Neural cell (in vitro differentiated cells): ENCODE results near the gene COX17. TPM values are rescaled to one million over a fixed set of nuclear protein-coding genes. Genes with fewer than 3 reads are reported as not detected.

Experiments
- H2AFZ ChIP-seq: fragments of 200-600, 300-800 bp; sonication (generic), shearing (Covaris generic); 2 replicates; pipeline ENCODE4 v1.6.0; 2014; ENCODE audit warnings: low read depth, mild to moderate bottlenecking, antibody characterized with exemption, low read length, moderate library complexity
- H3F3A ChIP-seq: fragments of 200-600 bp; shearing (Covaris generic); 2 replicates; pipeline ENCODE4 v1.6.1; 2016; ENCODE audit warnings: mild to moderate bottlenecking, moderate library complexity, mixed read lengths, antibody characterized with exemption, low read length; ENCODE audit not compliant: insufficient read depth, poor library complexity, severe bottlenecking
- H3K27ac ChIP-seq: fragments of 200-600, 300-800 bp; sonication (generic), shearing (Covaris generic); 2 replicates; pipeline ENCODE4 v1.5.1; 2014; ENCODE audit warnings: mild to moderate bottlenecking, low read length, moderate library complexity
- H3K27me3 ChIP-seq: fragments of 300-800, 200-600 bp; sonication (generic), shearing (Covaris generic); 2 replicates; pipeline ENCODE4 v1.6.0; 2014; ENCODE audit warnings: mild to moderate bottlenecking, low read depth, low read length, moderate library complexity; ENCODE audit not compliant: insufficient read depth
- H3K36me3 ChIP-seq: fragments of 300-800, 200-600 bp; sonication (generic), shearing (Covaris generic); 2 replicates; pipeline ENCODE4 v1.5.1; 2014; ENCODE audit warnings: mild to moderate bottlenecking, antibody characterized with exemption, low read length, moderate library complexity; ENCODE audit not compliant: insufficient read depth
- H3K4me2 ChIP-seq: fragments of 300-800, 200-600 bp; sonication (generic), shearing (Covaris generic); 2 replicates; pipeline ENCODE4 v1.6.0; 2014; ENCODE audit warnings: mild to moderate bottlenecking, low read length
- H3K4me3 ChIP-seq: fragments of 300-800, 200-600 bp; sonication (generic), shearing (Covaris generic); 2 replicates; pipeline ENCODE4 v1.5.1; 2014; ENCODE audit warnings: mild to moderate bottlenecking, low read length, moderate library complexity
- H3K79me2 ChIP-seq: fragments of 200-600 bp; shearing (Covaris generic); replicated peaks from 2 replicates; pipeline ENCODE4 v1.6.0; 2014; ENCODE audit warnings: mild to moderate bottlenecking, low read length, moderate library complexity; ENCODE audit not compliant: insufficient read depth
- H3K9ac ChIP-seq: fragments of 300-800, 200-600 bp; sonication (generic), shearing (Covaris generic); 2 replicates; pipeline ENCODE4 v1.6.1; 2016; ENCODE audit warnings: mild to moderate bottlenecking, low read length, mixed read lengths
- H3K9me2 ChIP-seq: fragments of 200-600 bp; shearing (Covaris generic); 2 replicates; pipeline ENCODE4 v1.6.1; 2016; ENCODE audit warnings: mild to moderate bottlenecking, low read length, mixed read lengths; ENCODE audit not compliant: insufficient read depth
- H3K9me3 ChIP-seq: fragments of 200-600, 300-800 bp; sonication (generic), shearing (Covaris generic); 2 replicates; pipeline ENCODE4 v1.6.1; 2016; ENCODE audit warnings: mild to moderate bottlenecking, mixed run types, low read length, moderate library complexity, mixed read lengths
- H4K20me1 ChIP-seq: fragments of 200-600 bp; shearing (Covaris generic); 2 replicates; pipeline ENCODE4 v1.6.1; 2016; ENCODE audit warnings: mild to moderate bottlenecking, mixed run types; ENCODE audit not compliant: insufficient read depth
- CTCF ChIP-seq: fragments of 450-650 bp; IDR thresholded peaks from 2 replicates; pipeline ENCODE4 v1.5.1; 2014; ENCODE audit warnings: antibody characterized with exemption, mild to moderate bottlenecking, moderate library complexity; ENCODE audit not compliant: poor library complexity, severe bottlenecking
- EP300 ChIP-seq: fragments of 450-650 bp; conservative IDR thresholded peaks from 2 replicates; pipeline ENCODE4 v1.6.1; 2014; ENCODE audit warnings: antibody characterized with exemption, mild to moderate bottlenecking, moderate library complexity; ENCODE audit not compliant: poor library complexity, severe bottlenecking
- EZH2 ChIP-seq: fragments of 200-600, 300-800 bp; shearing (Covaris generic), sonication (generic); IDR thresholded peaks from 2 replicates; pipeline ENCODE4 v1.6.1; 2014; ENCODE audit warnings: antibody characterized with exemption, low read length, borderline replicate concordance, mild to moderate bottlenecking; ENCODE audit not compliant: insufficient read depth, poor library complexity, severe bottlenecking
- MXI1 ChIP-seq: fragments of 450-650 bp; conservative IDR thresholded peaks from 2 replicates; pipeline ENCODE4 v1.6.1; 2014; ENCODE audit warnings: antibody characterized with exemption, mild to moderate bottlenecking; ENCODE audit not compliant: poor library complexity, severe bottlenecking
- POLR2AphosphoS5 ChIP-seq: IDR thresholded peaks from 2 replicates; pipeline ENCODE4 v1.6.1; 2012
- RAD21 ChIP-seq: fragments of 450-650 bp; conservative IDR thresholded peaks from 2 replicates; pipeline ENCODE4 v1.6.1; 2014; ENCODE audit warnings: antibody characterized with exemption, mild to moderate bottlenecking, moderate library complexity
- REST ChIP-seq: IDR thresholded peaks from 2 replicates; pipeline ENCODE4 v1.6.1; 2012; ENCODE audit warnings: borderline replicate concordance
- SMC3 ChIP-seq: fragments of 450-650 bp; conservative IDR thresholded peaks from 2 replicates; pipeline ENCODE4 v1.6.1; 2014; ENCODE audit warnings: antibody characterized with exemption, mild to moderate bottlenecking, moderate library complexity; ENCODE audit not compliant: poor library complexity
- TAF1 ChIP-seq: IDR thresholded peaks from 2 replicates; pipeline ENCODE4 v1.6.1; 2012; ENCODE audit warnings: low read depth
- polyA plus RNA-seq: library from polyadenylated mRNA; depleted of rRNA; stranded (reverse); fragments of >200 nt; gene quantifications from 2 replicates; pipeline ENCODE4 v1.2.3, GENCODE V29; 2014

The COX17 gene
- polyA plus RNA-seq, 1 donor from 2014 or later = 49.4 TPM

DNA sequence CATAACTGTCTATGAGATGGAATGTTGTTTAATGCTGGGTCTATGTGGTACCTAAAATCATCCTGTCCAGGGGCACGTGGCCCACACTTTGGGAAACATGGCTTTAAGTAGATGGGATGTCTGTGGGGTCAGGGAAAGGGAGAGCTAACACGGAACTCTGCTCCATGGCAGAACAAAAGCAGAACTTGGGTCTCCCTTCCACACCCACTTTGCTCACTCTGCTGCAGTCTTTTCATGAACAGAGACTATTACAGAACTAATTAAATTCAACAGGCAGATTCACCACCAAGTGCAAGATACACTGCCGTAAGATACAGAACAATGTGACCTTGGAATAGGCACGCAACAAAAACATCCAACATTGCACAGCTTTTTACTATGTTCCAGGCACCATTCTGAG is 45.0 kb downstream of the COX17 start (continued):
- TF ChIP-seq REST = no peak

DNA sequence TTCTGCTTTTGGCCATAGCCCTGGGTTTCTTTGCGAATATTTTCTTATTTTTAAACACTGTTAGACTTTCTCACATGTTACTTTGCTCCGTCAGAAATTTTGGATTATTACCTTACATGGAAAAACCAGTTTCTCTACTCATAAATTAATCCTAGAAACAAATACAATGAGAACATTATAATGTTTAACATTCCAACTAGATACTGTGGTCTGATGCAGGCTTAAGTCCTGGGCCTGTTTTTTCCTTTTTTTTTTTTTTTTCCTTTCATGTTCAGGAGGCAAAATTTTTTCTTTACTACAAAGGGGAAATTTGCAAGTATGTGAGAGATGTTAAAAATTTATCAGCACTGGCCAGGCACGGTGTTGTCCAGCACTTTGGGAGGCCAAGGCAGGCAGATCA is 45.7 kb downstream of the COX17 start:
- H3K9me2 ChIP-seq = no peaks in the 10 kb centered on the region
- no peak overlapping the region for H3K4me3 ChIP-seq
- no peak for TF ChIP-seq MXI1
- no peak for TF ChIP-seq SMC3
- TF ChIP-seq RAD21 = no peak
- TF ChIP-seq CTCF = no peak
- no peak for TF ChIP-seq POLR2AphosphoS5
- no peak for TF ChIP-seq REST
- no peak for TF ChIP-seq EZH2
- TF ChIP-seq TAF1 = no peak
- TF ChIP-seq EP300 = no peak
- H3K36me3 ChIP-seq = no peaks in the 10 kb centered on the region
- no peaks in the 10 kb centered on the region for H3K9me3 ChIP-seq
- H3K27ac ChIP-seq = no peak overlapping the region
- H4K20me1 ChIP-seq = no peaks in the 10 kb centered on the region
- H3K27me3 ChIP-seq = no peaks in the 10 kb centered on the region
- no peak overlapping the region for H2AFZ ChIP-seq
- no peaks in the 10 kb centered on the region for H3F3A ChIP-seq
- no peak overlapping the region for H3K4me2 ChIP-seq
- H3K79me2 ChIP-seq = no peaks in the 10 kb centered on the region
- no peak overlapping the region for H3K9ac ChIP-seq
